Hair follicular keratinocyte (primary cell): ENCODE data around the gene IZUMO1. TPM values are rescaled to one million over a fixed set of nuclear protein-coding genes. Genes with fewer than 3 reads are reported as not detected.

Experiments used
- total RNA-seq: library from RNA; depleted of rRNA; stranded (reverse); fragments of >200 nt; gene quantifications from 2 replicates; pipeline ENCODE4 v1.2.3, GENCODE V29; 2015

Gene IZUMO1
- total RNA-seq = 0.04 and 0.23 TPM in 2 replicates

GRCh38 chr19:48746738-48747575 lies at the start of gene IZUMO1:
Gene IZUMO1 (minus strand): TSS chr19:48746909. CDS start chr19:48745859, 1,050 bp downstream.

GRCh38 chr19:48755084-48755641 lies 8.5 kb upstream of the IZUMO1 start, which contains the start of gene FGF21:
Gene FGF21 (plus strand): TSS chr19:48755524. CDS start chr19:48756237, 713 bp downstream.

GRCh38 chr19:48752496-48753365 lies 6.0 kb upstream of the IZUMO1 start, which contains the start of gene FUT1:
Gene FUT1 (minus strand): TSS chr19:48752641. CDS start chr19:48751281, 1,360 bp downstream.

GRCh38 chr19:48740164-48740972 lies 6.3 kb downstream of the IZUMO1 start, which contains the start of gene RASIP1:
Gene RASIP1 (minus strand): TSS chr19:48740610. CDS start chr19:48740282, 328 bp downstream.

GRCh38 chr19:48719263-48720171 lies 27.2 kb downstream of the IZUMO1 start, which contains the start of gene MAMSTR:
Gene MAMSTR (minus strand): TSS chr19:48719725. CDS start chr19:48719031, 694 bp downstream.

GRCh38 chr19:48695743-48696352 lies 50.9 kb downstream of the IZUMO1 start, which contains the start of gene FUT2:
Gene FUT2 (plus strand): TSS chr19:48695971. CDS start chr19:48702957, 6,986 bp downstream.

Other genes with a start within 250 kb of the IZUMO1 start
- gene LMTK3, start 235.1 kb downstream of the IZUMO1 start, total RNA-seq = 2.8 and 3.7 TPM in 2 replicates
- gene SULT2B1, start 194.7 kb downstream of the IZUMO1 start, total RNA-seq = 1.5 and 1.6 TPM in 2 replicates
- gene SPACA4, start 140.2 kb downstream of the IZUMO1 start, total RNA-seq = not detected in 2 replicates
- gene FAM83E, start 131.8 kb downstream of the IZUMO1 start, total RNA-seq = 0.08 and 0.23 TPM in 2 replicates
- gene RPL18, start 127.7 kb downstream of the IZUMO1 start, total RNA-seq = 2,779 and 2,974 TPM in 2 replicates
- 8.7 and 10.3 TPM in 2 replicates for gene SPHK2, start 127.4 kb downstream of the IZUMO1 start, total RNA-seq
- 3.0 and 10.3 TPM in 2 replicates for gene DBP, start 109.5 kb downstream of the IZUMO1 start, total RNA-seq
- 1.2 and 1.6 TPM in 2 replicates for gene CA11, start 100.7 kb downstream of the IZUMO1 start, total RNA-seq
- not detected in 2 replicates for gene NTN5, start 73.9 kb downstream of the IZUMO1 start, total RNA-seq
- gene FUT2, start 50.9 kb downstream of the IZUMO1 start, total RNA-seq = 1.4 and 4.8 TPM in 2 replicates
- gene MAMSTR, start 27.2 kb downstream of the IZUMO1 start, total RNA-seq = 0.39 and 0.72 TPM in 2 replicates
- 17.6 and 25.1 TPM in 2 replicates for gene RASIP1, start 6.3 kb downstream of the IZUMO1 start, total RNA-seq
- gene FUT1, start 5.7 kb upstream of the IZUMO1 start, total RNA-seq = 7.3 and 11.6 TPM in 2 replicates
- gene FGF21, start 8.6 kb upstream of the IZUMO1 start, total RNA-seq = not detected in 2 replicates
- 63.9 and 77.8 TPM in 2 replicates for gene BCAT2, start 64.1 kb upstream of the IZUMO1 start, total RNA-seq
- 0.23 and 1.2 TPM in 2 replicates for gene HSD17B14, start 89.6 kb upstream of the IZUMO1 start, total RNA-seq
- 7.4 and 11.0 TPM in 2 replicates for gene PLEKHA4, start 121.7 kb upstream of the IZUMO1 start, total RNA-seq
- gene PPP1R15A, start 125.5 kb upstream of the IZUMO1 start, total RNA-seq = 22.4 and 61.8 TPM in 2 replicates
- gene TULP2, start 151.8 kb upstream of the IZUMO1 start, total RNA-seq = not detected in 2 replicates
- gene NUCB1, start 153.4 kb upstream of the IZUMO1 start, total RNA-seq = 214 and 343 TPM in 2 replicates
- gene DHDH, start 186.8 kb upstream of the IZUMO1 start, total RNA-seq = 0.11 and 1.2 TPM in 2 replicates
- 92.1 and 106 TPM in 2 replicates for gene BAX, start 208.0 kb upstream of the IZUMO1 start, total RNA-seq
- gene FTL, start 218.4 kb upstream of the IZUMO1 start, total RNA-seq = 713 and 910 TPM in 2 replicates
- 46.7 and 54.8 TPM in 2 replicates for gene GYS1, start 246.4 kb upstream of the IZUMO1 start, total RNA-seq
- 231 and 392 TPM in 2 replicates for gene RUVBL2, start 247.0 kb upstream of the IZUMO1 start, total RNA-seq